Fibroblast of skin of left biceps (primary cell): Measurements from ENCODE around the gene LNPK.
"Not testable (repeated sequence)": the region's sequence is repeated elsewhere in the genome, so short reads cannot be mapped to it uniquely, and the experiment has no call there.

Experiments
- DNase-seq, 2 experiments: peaks; one replicate each; pipeline ENCODE4 v3.0.0-alpha.2; 2013; ENCODE audit warnings: low read depth in 2 of 2

Gene LNPK

DNA sequence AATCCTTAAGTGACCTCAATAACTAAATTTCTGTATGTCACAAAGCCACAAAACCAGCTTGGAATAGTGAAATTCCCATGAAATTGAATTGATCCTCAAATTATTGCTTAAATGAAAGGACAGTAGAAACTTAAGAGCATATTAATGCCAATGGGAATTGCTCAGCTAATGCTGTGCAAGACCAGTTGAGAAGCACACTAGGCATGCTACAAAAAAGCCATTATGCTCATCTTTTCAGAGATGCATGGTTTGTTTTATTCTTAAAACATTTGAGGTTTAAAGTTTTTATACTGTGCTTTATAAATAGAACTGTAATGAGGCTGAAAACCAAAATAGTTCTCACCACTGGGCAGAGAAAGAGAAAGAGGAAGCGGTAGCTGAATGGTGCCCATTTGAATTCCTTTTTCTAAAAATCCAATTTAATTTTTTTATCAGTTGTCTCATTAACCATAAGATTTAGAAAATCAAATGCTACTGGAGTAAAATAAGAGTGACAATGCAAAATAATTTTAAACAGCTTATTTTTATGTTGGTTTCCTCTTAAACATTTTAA, 98.6 kb downstream of the LNPK start:
- no peak for DNase-seq

- not testable (repeated sequence) for DNase-seq
These were observed 106.1 kb downstream of the LNPK start for GRCh38 chr2:175895957-175896356.

DNA sequence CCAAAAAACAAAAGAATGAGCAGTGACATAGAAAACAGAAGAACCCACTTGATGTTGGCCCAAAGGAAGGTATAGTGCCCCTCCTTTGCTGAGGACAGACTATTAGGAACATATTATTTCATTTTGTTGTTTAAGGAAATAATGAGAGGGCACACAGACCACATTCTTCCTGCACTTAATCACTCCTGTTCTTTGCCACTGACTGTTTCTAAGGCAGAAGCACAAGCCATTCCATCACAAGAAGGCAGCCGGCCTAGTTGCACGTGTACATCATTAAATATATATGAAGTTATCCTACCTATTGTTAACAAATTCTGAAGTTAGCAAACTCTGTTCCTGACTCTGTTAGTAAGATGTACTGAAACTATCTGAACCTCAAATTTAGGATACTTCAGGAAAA, 110.0 kb downstream of the LNPK start:
- no peak for DNase-seq

GRCh38 chr2:175890636-175891242, 111.3 kb downstream of the LNPK start:
- DNase-seq, result no peak

- DNase-seq, result no peak
These were observed 112.3 kb downstream of the LNPK start for GRCh38 chr2:175889701-175890302.

GRCh38 chr2:175887776-175888175, 114.3 kb downstream of the LNPK start:
- no peak for DNase-seq

- no peak for DNase-seq
These were observed 117.2 kb downstream of the LNPK start for GRCh38 chr2:175884697-175885393.

DNA sequence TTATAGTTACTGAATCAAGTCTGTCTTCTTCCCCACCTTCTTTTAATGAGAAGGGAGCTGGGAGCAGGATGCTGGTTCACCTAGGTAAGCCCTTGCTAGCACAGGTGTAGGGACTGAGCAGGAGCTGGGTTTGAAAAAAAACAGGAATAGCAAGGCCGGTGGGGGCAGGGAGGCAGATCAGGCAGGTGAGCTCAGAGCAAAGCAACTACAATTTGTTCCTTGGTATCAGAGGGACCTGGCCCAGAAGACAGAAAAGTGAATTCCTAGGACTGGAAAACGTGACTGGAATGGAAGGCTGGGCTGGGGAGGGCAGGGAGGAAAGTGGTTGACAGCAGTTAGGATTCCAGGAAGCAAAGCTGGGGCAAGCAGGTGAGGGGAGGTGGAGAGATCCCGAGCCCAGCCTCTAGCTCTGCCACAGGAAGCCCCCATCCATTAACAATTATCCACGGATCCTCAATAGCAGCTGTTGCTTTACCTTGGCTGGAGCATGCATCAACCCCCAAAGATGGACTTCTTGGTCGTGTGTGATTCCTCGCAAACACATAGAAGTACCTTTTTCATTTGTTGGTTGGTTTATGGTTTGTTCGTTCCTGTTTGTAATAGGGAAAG, 118.4 kb downstream of the LNPK start:
- no peak for DNase-seq

DNA sequence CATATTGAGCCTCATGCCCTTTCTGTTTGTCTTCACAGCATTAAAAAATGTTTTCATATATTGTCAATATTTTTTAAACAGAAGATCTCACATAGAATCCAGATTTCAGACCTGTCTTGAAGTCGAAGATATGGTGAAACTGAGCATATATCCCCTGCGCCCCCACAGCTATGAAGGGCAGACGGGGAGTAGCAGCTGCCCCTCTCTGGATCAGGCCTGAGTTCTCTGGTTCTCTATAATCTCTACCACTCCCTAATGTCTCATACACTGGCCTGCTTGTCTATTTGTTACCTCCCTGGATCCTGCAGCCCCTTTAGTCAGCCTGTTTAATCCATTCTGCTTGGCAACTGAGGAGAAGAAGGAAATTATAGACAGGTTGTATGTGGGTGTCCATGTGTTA, 122.4 kb downstream of the LNPK start:
- no peak for DNase-seq

DNA sequence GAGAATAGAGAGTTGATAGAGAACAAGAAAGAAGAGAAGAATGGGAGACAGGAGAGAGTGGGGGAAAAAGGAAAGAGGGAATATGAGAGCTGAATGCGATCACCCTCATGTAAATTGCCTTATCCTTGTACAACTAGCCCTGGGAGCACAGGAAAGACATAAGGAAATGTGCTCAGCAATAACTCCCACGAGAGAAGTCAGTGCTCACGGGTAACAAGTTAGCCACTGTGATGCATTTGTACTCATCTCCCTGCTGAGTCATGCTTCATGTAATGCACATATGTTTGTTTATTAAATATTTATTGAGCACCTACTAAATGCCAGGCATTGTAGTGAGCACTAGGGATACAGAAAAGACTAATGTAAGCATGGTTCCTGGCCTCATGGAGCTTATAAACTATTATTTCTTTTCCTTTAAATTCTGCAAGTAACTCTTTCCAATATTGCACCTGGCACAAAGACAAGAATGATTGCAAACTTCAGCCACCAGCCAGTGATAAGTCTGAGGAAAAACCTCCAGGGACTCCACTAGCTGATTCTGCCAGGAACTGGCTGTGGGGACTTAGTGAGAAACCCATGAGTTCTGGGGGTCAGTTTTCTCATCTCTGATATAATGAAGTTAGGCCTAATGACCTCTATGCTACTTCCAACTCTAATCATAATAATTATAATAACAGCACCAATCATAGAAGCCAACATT, 124.1 kb downstream of the LNPK start:
- no peak for DNase-seq

DNA sequence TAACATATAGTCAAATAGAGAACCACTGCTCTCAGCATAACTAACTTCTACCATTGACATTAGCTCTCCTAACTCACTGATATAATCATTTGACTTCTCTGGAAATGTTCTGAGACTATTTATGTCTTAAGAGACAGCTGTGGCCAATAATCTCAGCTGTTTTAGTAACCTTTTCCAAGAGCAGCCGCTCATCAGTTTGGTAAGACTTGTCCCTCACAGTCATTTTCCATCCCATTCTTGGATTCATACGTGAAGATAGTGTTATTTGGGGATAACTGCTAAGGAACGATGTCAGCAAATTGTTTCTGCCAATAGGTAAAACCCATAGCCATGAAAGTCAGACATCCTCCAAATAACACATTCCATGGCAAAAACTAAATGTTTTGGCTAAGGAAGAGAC, 127.8 kb downstream of the LNPK start:
- DNase-seq, result no peak
